HepG2 (cell line): Measurements from ENCODE around the gene NEDD4L. TPM values are rescaled to one million over a fixed set of nuclear protein-coding genes. Genes with fewer than 3 reads are reported as not detected.

Experiments
- CREB1 ChIP-seq, 2 experiments: fragments of 450-650 bp in 1 of 2; IDR thresholded peaks; 2 replicates each; pipeline ENCODE4 v1.6.1; 2016 to 2017; ENCODE audit warnings: control low read depth in 1 of 2, mild to moderate bottlenecking in 1 of 2, missing compliant biosample characterization in 1 of 2, missing genetic modification characterization in 1 of 2
- FOXC1 ChIP-seq: sonication (generic); formaldehyde crosslinking; IDR thresholded peaks from 2 replicates; pipeline ENCODE4 v1.8.0; 2022; ENCODE audit warnings: mild to moderate bottlenecking, missing genetic modification reagents, borderline replicate concordance
- MED1 ChIP-seq: sonication (generic); formaldehyde crosslinking; IDR thresholded peaks from 2 replicates; pipeline ENCODE4 v1.4.0; 2020; ENCODE audit warnings: missing genetic modification reagents
- NFE2L1 ChIP-seq: sonication (generic); formaldehyde crosslinking; IDR thresholded peaks from 2 replicates; pipeline ENCODE4 v1.4.0; 2020; ENCODE audit warnings: missing genetic modification reagents, mild to moderate bottlenecking, borderline replicate concordance
- PPARG ChIP-seq: conservative IDR thresholded peaks from 2 replicates; pipeline ENCODE4 v1.6.1; 2016; ENCODE audit warnings: missing biosample characterization, missing genetic modification reagents
- SKI ChIP-seq: fragments of 450-650 bp; IDR thresholded peaks from one replicate; pipeline ENCODE4 v1.6.1; 2018; ENCODE audit warnings: mild to moderate bottlenecking; ENCODE audit not compliant: partially characterized antibody
- ZNF207 ChIP-seq: fragments of 450-650 bp; IDR thresholded peaks from 2 replicates; pipeline ENCODE4 v1.6.1; 2016; ENCODE audit warnings: antibody characterized with exemption, borderline replicate concordance
- ZNF292 ChIP-seq: sonication (generic); formaldehyde crosslinking; IDR thresholded peaks from 2 replicates; pipeline ENCODE4 v1.8.1; 2022; ENCODE audit warnings: mild to moderate bottlenecking, low read depth, missing genetic modification reagents, borderline replicate concordance
- ZNF562 ChIP-seq: sonication (generic); formaldehyde crosslinking; IDR thresholded peaks from 2 replicates; pipeline ENCODE4 v1.8.0; 2022; ENCODE audit warnings: missing genetic modification reagents, borderline replicate concordance
- ZNF652 ChIP-seq: IDR thresholded peaks from 2 replicates; pipeline ENCODE4 v1.6.1; 2016; ENCODE audit warnings: low read depth, borderline replicate concordance
- ZNF784 ChIP-seq: sonication (generic); formaldehyde crosslinking; IDR thresholded peaks from 2 replicates; pipeline ENCODE4 v1.5.1; 2020; ENCODE audit warnings: missing genetic modification reagents, mild to moderate bottlenecking, borderline replicate concordance
- polyA plus RNA-seq, 8 experiments: library from polyadenylated mRNA; depleted of rRNA in 3 of 8; stranded (reverse) in 7 of 8; unstranded in 1 of 8; fragments of >200 nt; fragmentation: Illumina TruSeq in 4 of 8; extraction: Trizol in 4 of 8; gene quantifications; 2 replicates each; pipeline versions ENCODE4 v1.2.1 to v1.2.3, GENCODE V29; 2011 to 2016; ENCODE audit warnings: low read depth in 4 of 8, missing spikeins in 1 of 8, mixed read lengths in 1 of 8; ENCODE audit not compliant: insufficient read depth in 1 of 8
- total RNA-seq, 5 experiments: library from RNA; depleted of rRNA; stranded (reverse); fragments of >200 nt; fragmentation: Illumina TruSeq; extraction: Trizol; gene quantifications; 2 replicates each; pipeline ENCODE4 v1.2.3, GENCODE V29; 2016; ENCODE audit warnings: low read depth in 1 of 5
- TF ChIP-seq, protein P1 (sequence below): sonication (generic); formaldehyde crosslinking; conservative IDR thresholded peaks from 2 replicates; pipeline ENCODE4 v1.8.0; 2022; ENCODE audit warnings: mild to moderate bottlenecking, moderate library complexity, missing genetic modification reagents
- TF ChIP-seq, protein P2 (sequence below): sonication (generic); formaldehyde crosslinking; IDR thresholded peaks from 2 replicates; pipeline ENCODE4 v1.5.0; 2020; ENCODE audit warnings: mild to moderate bottlenecking, missing genetic modification reagents
- TF ChIP-seq, protein P3 (sequence below): sonication (generic); formaldehyde crosslinking; IDR thresholded peaks from 2 replicates; pipeline ENCODE4 v1.4.0; 2020; ENCODE audit warnings: low read depth, mild to moderate bottlenecking, missing genetic modification reagents
- TF ChIP-seq, protein P4 (sequence below): sonication (generic); formaldehyde crosslinking; conservative IDR thresholded peaks from 2 replicates; pipeline ENCODE4 v1.4.0; 2020; ENCODE audit warnings: missing genetic modification reagents

The NEDD4L gene
- total and polyA plus RNA-seq, 2 of the 13 experiments (the other 11 are each of a cell fraction or from before 2014, with no cell fraction given) = 168 to 390 TPM

GRCh38 chr18:58013241-58014211 lies 30.5 kb upstream of the NEDD4L start (continued):
- TF ChIP-seq, protein P1, sequence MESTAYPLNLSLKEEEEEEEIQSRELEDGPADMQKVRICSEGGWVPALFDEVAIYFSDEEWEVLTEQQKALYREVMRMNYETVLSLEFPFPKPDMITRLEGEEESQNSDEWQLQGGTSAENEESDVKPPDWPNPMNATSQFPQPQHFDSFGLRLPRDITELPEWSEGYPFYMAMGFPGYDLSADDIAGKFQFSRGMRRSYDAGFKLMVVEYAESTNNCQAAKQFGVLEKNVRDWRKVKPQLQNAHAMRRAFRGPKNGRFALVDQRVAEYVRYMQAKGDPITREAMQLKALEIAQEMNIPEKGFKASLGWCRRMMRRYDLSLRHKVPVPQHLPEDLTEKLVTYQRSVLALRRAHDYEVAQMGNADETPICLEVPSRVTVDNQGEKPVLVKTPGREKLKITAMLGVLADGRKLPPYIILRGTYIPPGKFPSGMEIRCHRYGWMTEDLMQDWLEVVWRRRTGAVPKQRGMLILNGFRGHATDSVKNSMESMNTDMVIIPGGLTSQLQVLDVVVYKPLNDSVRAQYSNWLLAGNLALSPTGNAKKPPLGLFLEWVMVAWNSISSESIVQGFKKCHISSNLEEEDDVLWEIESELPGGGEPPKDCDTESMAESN (CRISPR knock-in tag) = peak; percentile 49; the same call in 1 of the 2 replicates
- peak; percentile 94 for TF ChIP-seq MED1 (CRISPR knock-in tag)
- TF ChIP-seq ZNF562 (CRISPR knock-in tag) = no peak
- TF ChIP-seq ZNF207 = no peak
- TF ChIP-seq, protein P2, sequence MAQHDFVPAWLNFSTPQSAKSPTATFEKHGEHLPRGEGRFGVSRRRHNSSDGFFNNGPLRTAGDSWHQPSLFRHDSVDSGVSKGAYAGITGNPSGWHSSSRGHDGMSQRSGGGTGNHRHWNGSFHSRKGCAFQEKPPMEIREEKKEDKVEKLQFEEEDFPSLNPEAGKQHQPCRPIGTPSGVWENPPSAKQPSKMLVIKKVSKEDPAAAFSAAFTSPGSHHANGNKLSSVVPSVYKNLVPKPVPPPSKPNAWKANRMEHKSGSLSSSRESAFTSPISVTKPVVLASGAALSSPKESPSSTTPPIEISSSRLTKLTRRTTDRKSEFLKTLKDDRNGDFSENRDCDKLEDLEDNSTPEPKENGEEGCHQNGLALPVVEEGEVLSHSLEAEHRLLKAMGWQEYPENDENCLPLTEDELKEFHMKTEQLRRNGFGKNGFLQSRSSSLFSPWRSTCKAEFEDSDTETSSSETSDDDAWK (CRISPR knock-in tag) = no peak
- peak; percentile 90 for TF ChIP-seq PPARG (CRISPR knock-in tag)
- TF ChIP-seq FOXC1 = no peak; the same call in 1 of the 2 replicates
- no peak for TF ChIP-seq NFE2L1 (CRISPR knock-in tag)
- peak; percentile 86 for TF ChIP-seq SKI
- no peak; the same call in 1 of the 2 replicates for TF ChIP-seq ZNF784 (CRISPR knock-in tag)
- TF ChIP-seq, protein P3, sequence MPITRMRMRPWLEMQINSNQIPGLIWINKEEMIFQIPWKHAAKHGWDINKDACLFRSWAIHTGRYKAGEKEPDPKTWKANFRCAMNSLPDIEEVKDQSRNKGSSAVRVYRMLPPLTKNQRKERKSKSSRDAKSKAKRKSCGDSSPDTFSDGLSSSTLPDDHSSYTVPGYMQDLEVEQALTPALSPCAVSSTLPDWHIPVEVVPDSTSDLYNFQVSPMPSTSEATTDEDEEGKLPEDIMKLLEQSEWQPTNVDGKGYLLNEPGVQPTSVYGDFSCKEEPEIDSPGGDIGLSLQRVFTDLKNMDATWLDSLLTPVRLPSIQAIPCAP (CRISPR knock-in tag) = no peak
- TF ChIP-seq, protein P4, sequence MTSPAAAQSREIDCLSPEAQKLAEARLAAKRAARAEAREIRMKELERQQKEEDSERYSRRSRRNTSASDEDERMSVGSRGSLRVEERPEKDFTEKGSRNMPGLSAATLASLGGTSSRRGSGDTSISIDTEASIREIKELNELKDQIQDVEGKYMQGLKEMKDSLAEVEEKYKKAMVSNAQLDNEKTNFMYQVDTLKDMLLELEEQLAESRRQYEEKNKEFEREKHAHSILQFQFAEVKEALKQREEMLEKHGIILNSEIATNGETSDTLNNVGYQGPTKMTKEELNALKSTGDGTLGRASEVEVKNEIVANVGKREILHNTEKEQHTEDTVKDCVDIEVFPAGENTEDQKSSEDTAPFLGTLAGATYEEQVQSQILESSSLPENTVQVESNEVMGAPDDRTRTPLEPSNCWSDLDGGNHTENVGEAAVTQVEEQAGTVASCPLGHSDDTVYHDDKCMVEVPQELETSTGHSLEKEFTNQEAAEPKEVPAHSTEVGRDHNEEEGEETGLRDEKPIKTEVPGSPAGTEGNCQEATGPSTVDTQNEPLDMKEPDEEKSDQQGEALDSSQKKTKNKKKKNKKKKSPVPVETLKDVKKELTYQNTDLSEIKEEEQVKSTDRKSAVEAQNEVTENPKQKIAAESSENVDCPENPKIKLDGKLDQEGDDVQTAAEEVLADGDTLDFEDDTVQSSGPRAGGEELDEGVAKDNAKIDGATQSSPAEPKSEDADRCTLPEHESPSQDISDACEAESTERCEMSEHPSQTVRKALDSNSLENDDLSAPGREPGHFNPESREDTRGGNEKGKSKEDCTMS (CRISPR knock-in tag) = no peak
- TF ChIP-seq ZNF652 = no peak
- TF ChIP-seq CREB1 (IDR thresholded peaks at IDR 0.05) = no peak
- peak; percentile 87 for TF ChIP-seq CREB1 (CRISPR knock-in tag; IDR thresholded peaks at IDR 0.05)
- no peak for TF ChIP-seq ZNF292
